Measurements from ENCODE around the gene TMEM59. TPM values are rescaled to one million over a fixed set of nuclear protein-coding genes. Genes with fewer than 3 reads are reported as not detected.

Gene TMEM59
- total RNA-seq, 2 experiments from 2014 or later = 74.5 to 94.5 TPM

DNA sequence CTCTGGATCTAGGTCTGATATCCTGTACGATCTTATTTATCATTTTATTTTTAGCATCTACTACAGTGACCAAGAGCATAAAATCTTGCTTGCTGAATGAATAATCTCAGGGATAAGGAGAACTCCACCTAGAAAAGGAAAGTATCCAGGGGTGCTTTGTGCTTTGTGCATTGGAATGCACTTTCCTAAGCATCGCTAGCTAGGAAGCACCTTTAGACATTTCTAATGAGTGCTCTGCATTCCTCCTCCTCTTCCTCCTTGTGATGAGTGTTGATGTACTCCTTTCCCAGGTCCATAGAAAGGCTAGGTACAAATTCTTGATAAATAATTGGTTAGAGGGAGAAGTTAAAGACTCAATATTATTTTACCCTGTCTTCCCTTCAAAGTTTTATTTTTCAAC is 31.8 kb upstream of the TMEM59 start:
- Histone ChIP-seq H3K36me3 (ENCODE audit: insufficient read depth, low read length) (no peaks in the 10 kb centered on the region), H2AFZ (ENCODE audit: low read length) (no peak overlapping the region), H3K4me2 (ENCODE audit: low read length) (no peak overlapping the region), H3K9me3 (ENCODE audit: low read length) (no peaks in the 10 kb centered on the region), H3K9me2 (ENCODE audit: insufficient read depth, low read length) (no peaks in the 10 kb centered on the region), H3K27ac (ENCODE audit: low read depth, low read length, poor library complexity, severe bottlenecking) (no peak overlapping the region), H3K4me3 (ENCODE audit: low read depth, low read length, poor library complexity, severe bottlenecking) (no peak overlapping the region), H4K20me1 (ENCODE audit: insufficient read depth, low read length) (no peaks in the 10 kb centered on the region; the same call in 1 of the 2 replicates), H3K4me1 (ENCODE audit: insufficient read depth, low read length, poor library complexity, severe bottlenecking) (no peaks in the 10 kb centered on the region), H3K79me2 (ENCODE audit: insufficient read depth, low read depth, low read length) (no peaks in the 10 kb centered on the region)
- DNase-seq (ENCODE audit: low spot score) = no peak
- intact Hi-C loops (cut with micrococcal nuclease; ENCODE audit: unreplicated experiment) = no loop called here
- no TSS peak for BruUV-seq (replicated peaks)
- ChIA-PET CTCF (ENCODE audit: unreplicated experiment) (no interaction called here), POLR2A (interaction anchor here (1.2 kb wide), 1 partner anchor 640 kb away, joined by 3 read pairs; no protein-coding TSS in a partner anchor)
- TF ChIP-seq CTCF (conservative IDR thresholded peaks at IDR 0.05; ENCODE audit: low read length) (no peak), EZH2phosphoT487 (IDR thresholded peaks at IDR 0.05; ENCODE audit: borderline replicate concordance, low read depth, low read length) (no peak)

DNA sequence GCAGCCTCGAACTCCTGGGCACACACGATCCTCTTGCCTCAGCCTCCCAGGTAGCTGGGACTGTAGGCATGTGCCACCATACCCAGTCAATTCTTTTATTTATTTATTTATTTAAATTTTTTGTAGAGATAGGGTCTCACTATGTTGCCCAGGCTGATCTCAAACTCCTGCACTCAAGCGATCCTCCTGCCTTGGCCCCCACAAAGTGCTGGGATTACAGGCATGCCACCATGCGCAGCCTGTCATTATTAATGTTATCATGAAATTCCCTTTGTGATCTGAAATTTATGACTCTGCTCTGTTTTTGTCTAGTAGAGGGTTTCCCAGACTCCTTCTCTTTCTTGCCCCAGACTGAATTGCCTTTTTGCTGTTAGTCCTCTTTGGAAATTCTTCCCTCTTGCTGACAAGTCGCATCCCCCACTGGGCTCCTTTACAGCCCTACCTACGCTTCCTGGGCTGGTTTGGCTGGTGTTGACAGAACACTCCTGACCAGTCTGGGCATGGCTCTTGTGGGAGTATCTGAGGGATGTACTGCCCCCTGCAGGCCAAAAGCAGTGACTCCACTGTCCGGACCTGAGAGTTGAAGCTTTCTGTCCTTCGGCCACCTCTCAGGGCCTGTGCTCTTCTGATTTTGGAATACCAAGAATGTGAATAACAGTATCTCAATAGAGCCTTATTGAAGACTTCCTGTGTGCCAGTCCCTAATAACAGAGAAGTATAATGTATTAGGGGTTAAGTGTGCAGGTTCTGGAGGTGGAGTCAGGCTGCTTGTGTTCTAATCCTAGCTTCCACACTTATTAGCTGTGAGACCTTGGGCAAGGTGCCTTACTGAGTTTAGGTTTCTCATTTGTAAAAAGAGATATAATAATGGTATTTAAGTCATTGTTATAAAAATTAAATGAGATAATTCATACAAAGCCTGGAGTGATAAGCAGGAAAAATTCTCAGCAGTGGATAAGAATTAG is 28.6 kb upstream of the TMEM59 start:
- Histone ChIP-seq H4K20me1 (ENCODE audit: insufficient read depth, low read length) (no peaks in the 10 kb centered on the region), H3K4me3 (ENCODE audit: low read depth, low read length, poor library complexity, severe bottlenecking) (no peak overlapping the region), H3K27ac (ENCODE audit: low read depth, low read length, poor library complexity, severe bottlenecking) (no peak overlapping the region), H3K4me2 (ENCODE audit: low read length) (no peak overlapping the region), H3K9me2 (ENCODE audit: insufficient read depth, low read length) (no peaks in the 10 kb centered on the region), H2AFZ (ENCODE audit: low read length) (no peak overlapping the region), H3K9me3 (ENCODE audit: low read length) (no peaks in the 10 kb centered on the region), H3K36me3 (ENCODE audit: insufficient read depth, low read length) (no peaks in the 10 kb centered on the region), H3K79me2 (ENCODE audit: insufficient read depth, low read depth, low read length) (no peaks in the 10 kb centered on the region), H3K4me1 (ENCODE audit: insufficient read depth, low read length, poor library complexity, severe bottlenecking) (no peaks in the 10 kb centered on the region)
- no TSS peak for BruUV-seq (replicated peaks)
- POLR2A ChIA-PET = no interaction called here
- TF ChIP-seq EZH2phosphoT487 (IDR thresholded peaks at IDR 0.05; ENCODE audit: borderline replicate concordance, low read depth, low read length) = no peak
- peak; percentile 96 for TF ChIP-seq CTCF (conservative IDR thresholded peaks at IDR 0.05; ENCODE audit: low read length)
- intact Hi-C loops (cut with micrococcal nuclease; ENCODE audit: unreplicated experiment) = no loop called here
- CTCF ChIA-PET (ENCODE audit: unreplicated experiment) = no interaction called here
- DNase-seq (ENCODE audit: low spot score) = peak; percentile 65

GRCh38 chr1:54080598-54081049 is 27.6 kb upstream of the TMEM59 start:
- no peaks in the 10 kb centered on the region for H3K9me3 ChIP-seq (ENCODE audit: low read length)
- intact Hi-C loops (cut with micrococcal nuclease; ENCODE audit: unreplicated experiment) = no loop called here
- no peaks in the 10 kb centered on the region for H4K20me1 ChIP-seq (ENCODE audit: insufficient read depth, low read length)
- no peaks in the 10 kb centered on the region for H3K36me3 ChIP-seq (ENCODE audit: insufficient read depth, low read length)
- H3K27ac ChIP-seq (ENCODE audit: low read depth, low read length, poor library complexity, severe bottlenecking) = no peak overlapping the region
- H3K4me2 ChIP-seq (ENCODE audit: low read length) = no peak overlapping the region
- no TSS peak for BruUV-seq (replicated peaks)
- H3K79me2 ChIP-seq (ENCODE audit: insufficient read depth, low read depth, low read length) = no peaks in the 10 kb centered on the region
- no peaks in the 10 kb centered on the region for H3K9me2 ChIP-seq (ENCODE audit: insufficient read depth, low read length)
- no peak for DNase-seq (ENCODE audit: low spot score)
- POLR2A ChIA-PET = interaction anchor here (0.9 kb wide), 1 partner anchor 10 kb away, joined by 3 read pairs; no protein-coding TSS in a partner anchor
- H3K4me1 ChIP-seq (ENCODE audit: insufficient read depth, low read length, poor library complexity, severe bottlenecking) = no peaks in the 10 kb centered on the region
- TF ChIP-seq CTCF (conservative IDR thresholded peaks at IDR 0.05; ENCODE audit: low read length) = no peak
- TF ChIP-seq EZH2phosphoT487 (IDR thresholded peaks at IDR 0.05; ENCODE audit: borderline replicate concordance, low read depth, low read length) = no peak
- H2AFZ ChIP-seq (ENCODE audit: low read length) = no peak overlapping the region
- no peak overlapping the region for H3K4me3 ChIP-seq (ENCODE audit: low read depth, low read length, poor library complexity, severe bottlenecking)
- CTCF ChIA-PET (ENCODE audit: unreplicated experiment) = no interaction called here
